ENCODE data around the gene MAP2K2. TPM values are rescaled to one million over a fixed set of nuclear protein-coding genes. Genes with fewer than 3 reads are reported as not detected.

Gene MAP2K2

Small RNAs within 50 kb of the gene (small RNA-seq; reads per million reads assigned to genes)
- not detected for gene RF00017 (ENCODE audit: insufficient read depth)

Measured in neuronal stem cell (in vitro differentiated cells).